ES-I3 (cell line): ENCODE results near the gene PRSS12.
"Not testable (repeated sequence)": the region's sequence is repeated elsewhere in the genome, so short reads cannot be mapped to it uniquely, and the experiment has no call there.

Source experiments
- H3K36me3 ChIP-seq: 2 replicates; pipeline ENCODE4 v1.6.1; 2013; ENCODE audit warnings: mild to moderate bottlenecking, low read length, control low read depth, moderate library complexity; ENCODE audit not compliant: insufficient read depth
- H3K4me1 ChIP-seq: 2 replicates; pipeline ENCODE4 v1.6.1; 2013; ENCODE audit warnings: mild to moderate bottlenecking, control low read depth, low read length; ENCODE audit not compliant: insufficient read depth
- H3K9ac ChIP-seq: 2 replicates; pipeline ENCODE4 v1.6.1; 2013; ENCODE audit warnings: low read depth, mild to moderate bottlenecking, low read length, moderate library complexity
- H3K9me3 ChIP-seq: 2 replicates; pipeline ENCODE4 v1.6.1; 2013; ENCODE audit warnings: mild to moderate bottlenecking, low read length, moderate library complexity; ENCODE audit not compliant: control insufficient read depth, insufficient read depth

PRSS12 gene

GRCh38 chr4:118322831-118323502 lies 29.8 kb downstream of the PRSS12 start:
- Histone ChIP-seq H3K4me1 (peaks cover 9% of the 10 kb centered on the region; the same call in 1 of the 2 replicates), H3K9me3 (no peaks in the 10 kb centered on the region), H3K36me3 (no peaks in the 10 kb centered on the region), H3K9ac (no peak overlapping the region)

GRCh38 chr4:118318931-118319330 lies 33.9 kb downstream of the PRSS12 start:
- H3K4me1 ChIP-seq, result peaks cover 3% of the 10 kb centered on the region; the same call in 1 of the 2 replicates
- H3K9ac ChIP-seq, result no peak overlapping the region
- no peaks in the 10 kb centered on the region for H3K36me3 ChIP-seq
- no peaks in the 10 kb centered on the region for H3K9me3 ChIP-seq

- Histone ChIP-seq H3K36me3 (no peaks in the 10 kb centered on the region), H3K9me3 (no peaks in the 10 kb centered on the region), H3K9ac (no peak overlapping the region), H3K4me1 (peaks cover 3% of the 10 kb centered on the region; the same call in 1 of the 2 replicates)
Measured at GRCh38 chr4:118317691-118318090, 35.1 kb downstream of the PRSS12 start.

- H3K9me3 ChIP-seq, result no peaks in the 10 kb centered on the region
- no peaks in the 10 kb centered on the region for H3K36me3 ChIP-seq
- no peak overlapping the region for H3K9ac ChIP-seq
- peaks cover 3% of the 10 kb centered on the region; the same call in 1 of the 2 replicates for H3K4me1 ChIP-seq
Measured at GRCh38 chr4:118314221-118314620, 38.6 kb downstream of the PRSS12 start.

- no peaks in the 10 kb centered on the region for H3K9me3 ChIP-seq
- H3K9ac ChIP-seq, result no peak overlapping the region
- no peaks in the 10 kb centered on the region for H3K36me3 ChIP-seq
- H3K4me1 ChIP-seq, result peaks cover 3% of the 10 kb centered on the region; the same call in 1 of the 2 replicates
Measured at GRCh38 chr4:118313098-118313497, 39.7 kb downstream of the PRSS12 start.

DNA sequence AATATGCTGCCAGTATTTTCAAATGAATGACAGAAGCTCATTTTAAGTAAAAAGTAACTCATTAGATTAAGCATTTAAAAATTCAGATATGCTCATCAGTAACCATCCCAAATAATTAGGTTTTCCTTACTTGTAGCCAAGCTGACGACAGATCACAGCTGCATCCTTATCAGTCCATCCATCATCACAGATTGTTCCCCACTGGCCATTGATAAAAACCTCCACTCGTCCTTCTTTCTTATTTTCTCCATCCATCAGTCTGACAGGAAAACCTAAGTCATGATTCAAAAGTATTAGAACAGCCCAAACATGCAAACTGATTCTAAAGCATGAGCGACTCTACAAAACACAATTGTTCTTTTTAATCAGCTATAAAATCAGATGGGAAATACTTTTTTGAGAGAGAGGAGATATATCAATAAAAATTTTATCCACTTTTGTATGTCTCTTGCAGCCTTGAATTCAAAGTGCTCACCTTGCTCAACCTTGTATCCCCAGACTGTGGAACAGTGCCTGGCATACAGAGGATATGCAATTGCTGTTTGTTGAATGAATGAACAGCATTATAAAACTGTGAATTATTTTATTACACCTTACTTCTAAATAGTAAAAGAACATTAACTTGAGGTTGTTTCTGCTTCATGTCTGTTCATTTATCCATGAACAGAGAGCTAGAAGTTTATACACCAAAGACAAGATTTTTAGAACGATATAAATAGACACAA lies 44.3 kb downstream of the PRSS12 start:
- Histone ChIP-seq H3K9me3 (no peaks in the 10 kb centered on the region), H3K36me3 (no peaks in the 10 kb centered on the region), H3K4me1 (peaks cover 6% of the 10 kb centered on the region), H3K9ac (no peak overlapping the region)

GRCh38 chr4:118307643-118308042 lies 45.2 kb downstream of the PRSS12 start:
- H3K36me3 ChIP-seq, result no peaks in the 10 kb centered on the region
- peaks cover 6% of the 10 kb centered on the region for H3K4me1 ChIP-seq
- H3K9me3 ChIP-seq, result no peaks in the 10 kb centered on the region
- no peak overlapping the region for H3K9ac ChIP-seq

- H3K9me3 ChIP-seq, H3K4me1 ChIP-seq, H3K36me3 ChIP-seq, H3K9ac ChIP-seq: not testable (repeated sequence)
Measured at GRCh38 chr4:118299619-118300018, 53.2 kb downstream of the PRSS12 start.

DNA sequence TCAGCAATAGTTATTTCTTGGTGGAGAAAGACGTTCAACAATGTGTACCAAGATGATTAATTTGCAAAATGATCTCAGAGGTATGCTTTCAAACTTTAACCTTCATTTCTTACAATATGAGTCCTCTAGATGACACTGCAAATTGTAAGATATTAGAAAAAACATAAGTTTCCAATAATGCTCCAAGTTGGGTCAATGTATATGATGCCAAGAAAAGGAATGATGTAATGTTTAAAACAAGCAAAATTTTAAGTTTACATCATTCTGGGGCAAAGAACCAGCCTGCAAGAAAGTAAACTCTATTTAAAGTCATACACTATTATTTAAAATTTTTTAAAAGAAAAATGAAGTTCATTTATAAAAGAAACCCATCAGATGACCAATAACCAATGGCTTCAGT lies 56.1 kb downstream of the PRSS12 start:
- H3K9ac ChIP-seq, result no peak overlapping the region
- H3K4me1 ChIP-seq, result no peaks in the 10 kb centered on the region
- H3K36me3 ChIP-seq, result no peaks in the 10 kb centered on the region
- H3K9me3 ChIP-seq, result no peaks in the 10 kb centered on the region

DNA sequence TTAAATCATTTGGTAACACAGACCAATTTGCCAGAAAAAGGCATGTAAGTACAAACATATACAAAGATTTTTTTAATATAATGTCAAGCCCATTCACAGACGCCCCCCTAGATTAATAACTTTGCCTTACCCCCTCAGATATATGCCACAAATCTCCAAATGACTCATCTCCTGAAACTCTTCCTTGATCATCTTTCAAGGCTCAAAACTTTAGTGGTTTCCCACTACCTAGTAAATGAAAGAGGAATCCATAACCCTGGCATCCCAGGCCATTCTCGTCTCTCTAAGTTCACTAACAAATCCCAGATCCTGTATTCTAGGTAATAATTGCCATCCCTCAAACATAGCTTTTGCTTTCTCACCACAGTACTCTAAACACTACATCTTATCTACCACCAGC lies 61.9 kb downstream of the PRSS12 start:
- no peaks in the 10 kb centered on the region for H3K36me3 ChIP-seq
- H3K9ac ChIP-seq, result no peak overlapping the region
- H3K9me3 ChIP-seq, result no peaks in the 10 kb centered on the region
- H3K4me1 ChIP-seq, result no peaks in the 10 kb centered on the region

DNA sequence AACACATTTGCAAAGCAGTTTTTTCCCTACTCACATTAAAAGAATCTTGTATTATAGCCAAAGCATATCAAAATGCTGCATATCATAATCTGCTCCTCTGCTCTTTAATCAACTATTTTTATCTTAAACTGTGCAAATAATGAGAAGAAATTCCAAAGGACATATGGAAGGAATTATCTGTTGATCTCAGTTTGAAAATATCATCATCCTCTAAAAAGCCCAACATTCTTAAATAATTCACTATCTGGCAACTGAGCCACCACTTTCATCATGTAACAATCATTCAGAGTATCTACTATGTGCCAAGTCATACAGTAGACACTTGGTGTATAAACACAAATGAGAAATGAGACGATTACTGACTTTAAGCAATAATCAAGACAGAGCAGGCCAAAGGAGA lies 63.0 kb downstream of the PRSS12 start:
- Histone ChIP-seq H3K36me3 (no peaks in the 10 kb centered on the region), H3K9me3 (no peaks in the 10 kb centered on the region), H3K4me1 (no peaks in the 10 kb centered on the region), H3K9ac (no peak overlapping the region)

GRCh38 chr4:118287711-118288451 lies 64.9 kb downstream of the PRSS12 start:
- Histone ChIP-seq H3K9me3 (no peaks in the 10 kb centered on the region), H3K4me1 (no peaks in the 10 kb centered on the region)

DNA sequence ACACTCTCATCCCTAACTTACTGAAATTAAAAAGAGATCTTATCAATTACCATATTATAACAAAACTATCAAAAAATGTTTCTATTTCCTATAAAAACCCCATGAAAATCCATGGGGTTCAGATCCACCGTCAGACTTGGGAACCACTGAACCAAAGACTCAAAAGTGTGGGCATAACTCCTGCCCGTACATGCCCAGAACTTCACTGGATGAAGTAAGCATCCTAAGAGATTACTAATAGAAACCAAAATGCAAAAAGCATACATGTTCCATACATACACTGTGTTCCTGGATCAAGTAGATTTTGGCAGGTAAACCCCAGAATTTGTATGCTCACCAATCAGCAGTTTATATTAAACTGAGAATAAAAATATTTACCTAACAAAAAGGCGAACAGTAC lies 66.1 kb downstream of the PRSS12 start:
- no peak overlapping the region for H3K9ac ChIP-seq
- no peaks in the 10 kb centered on the region for H3K9me3 ChIP-seq
- H3K4me1 ChIP-seq, result no peaks in the 10 kb centered on the region
- no peaks in the 10 kb centered on the region for H3K36me3 ChIP-seq

More at GRCh38 chr4:118287711-118288451, 64.9 kb downstream of the PRSS12 start:
- no peak overlapping the region for H3K9ac ChIP-seq
- H3K36me3 ChIP-seq, result no peaks in the 10 kb centered on the region

DNA sequence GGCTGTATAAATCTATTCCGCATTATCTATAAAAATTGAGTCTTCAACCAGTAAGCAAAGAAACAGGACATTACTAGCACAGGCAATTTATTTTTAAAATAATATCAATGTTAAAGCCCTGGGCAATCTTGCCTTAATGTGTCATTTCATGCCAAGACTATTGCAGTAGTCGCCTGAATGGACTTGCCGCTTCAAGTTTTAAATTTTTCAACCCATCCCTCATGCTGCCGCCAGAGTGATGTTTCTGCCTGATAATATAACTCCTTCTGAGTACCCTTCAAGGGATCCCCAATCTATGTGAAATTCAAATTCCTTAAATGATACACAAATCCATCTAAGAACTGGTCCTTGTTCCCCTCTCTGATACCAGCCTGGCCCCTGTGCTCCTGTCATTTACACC lies 66.9 kb downstream of the PRSS12 start:
- H3K9me3 ChIP-seq, result no peaks in the 10 kb centered on the region
- H3K4me1 ChIP-seq, result no peaks in the 10 kb centered on the region
- H3K9ac ChIP-seq, result no peak overlapping the region
- H3K36me3 ChIP-seq, result no peaks in the 10 kb centered on the region
